H9 (cell line): ENCODE data around the gene TRMT61B. TPM values are rescaled to one million over a fixed set of nuclear protein-coding genes. Genes with fewer than 3 reads are reported as not detected.

Experiments
- DNase-seq: peaks from one replicate; pipeline ENCODE4 v3.0.0-alpha.2; 2017
- H2AFZ ChIP-seq: one replicate; pipeline ENCODE4 v1.6.1; 2013; ENCODE audit warnings: mild to moderate bottlenecking, low read length, control low read depth, moderate library complexity
- H2AK5ac ChIP-seq: 2 replicates; pipeline ENCODE4 v1.6.1; 2013; ENCODE audit warnings: low read length, control low read depth, mixed read lengths; ENCODE audit not compliant: insufficient read length
- H2BK120ac ChIP-seq: one replicate; pipeline ENCODE4 v1.6.1; 2013; ENCODE audit warnings: low read depth, mild to moderate bottlenecking, low read length, control low read depth, inconsistent platforms; ENCODE audit not compliant: poor library complexity, severe bottlenecking
- H2BK12ac ChIP-seq: 2 replicates; pipeline ENCODE4 v1.6.1; 2013; ENCODE audit warnings: low read length, control low read depth, mixed read lengths, low read depth; ENCODE audit not compliant: insufficient read length
- H2BK15ac ChIP-seq: 2 replicates; pipeline ENCODE4 v1.6.1; 2013; ENCODE audit warnings: low read depth, low read length, control low read depth
- H2BK20ac ChIP-seq: one replicate; pipeline ENCODE4 v1.6.1; 2013; ENCODE audit warnings: low read depth, mild to moderate bottlenecking, low read length, control low read depth, inconsistent platforms; ENCODE audit not compliant: poor library complexity, severe bottlenecking
- H2BK5ac ChIP-seq: 2 replicates; pipeline ENCODE4 v1.6.1; 2013; ENCODE audit warnings: low read length, control low read depth, mixed read lengths; ENCODE audit not compliant: insufficient read length
- H3K14ac ChIP-seq: 2 replicates; pipeline ENCODE4 v1.6.1; 2013; ENCODE audit warnings: low read length, control low read depth; ENCODE audit not compliant: insufficient read depth
- H3K18ac ChIP-seq: 2 replicates; pipeline ENCODE4 v1.6.1; 2013; ENCODE audit warnings: low read depth, mild to moderate bottlenecking, mixed read lengths, low read length, control low read depth; ENCODE audit not compliant: insufficient read length
- H3K23ac ChIP-seq: 2 replicates; pipeline ENCODE4 v1.6.1; 2013; ENCODE audit warnings: low read length, control low read depth, mixed read lengths, low read depth; ENCODE audit not compliant: insufficient read length
- H3K23me2 ChIP-seq: 2 replicates; pipeline ENCODE4 v1.6.1; 2013; ENCODE audit warnings: low read depth, mild to moderate bottlenecking, mixed read lengths, low read length, control low read depth; ENCODE audit not compliant: insufficient read length, poor library complexity, severe bottlenecking
- H3K27ac ChIP-seq: 2 replicates; pipeline ENCODE4 v1.5.1; 2013; ENCODE audit warnings: low read length, control low read depth, mixed read lengths, low read depth; ENCODE audit not compliant: insufficient read length
- H3K27me3 ChIP-seq: 2 replicates; pipeline ENCODE4 v1.6.1; 2013; ENCODE audit warnings: low read length, control low read depth, inconsistent platforms; ENCODE audit not compliant: insufficient read depth
- H3K4ac ChIP-seq: 2 replicates; pipeline ENCODE4 v1.6.1; 2013; ENCODE audit warnings: low read depth, mild to moderate bottlenecking, control low read depth, inconsistent platforms, low read length, moderate library complexity
- H3K4me1 ChIP-seq: 2 replicates; pipeline ENCODE4 v1.6.1; 2013; ENCODE audit warnings: low read length, control low read depth, inconsistent platforms; ENCODE audit not compliant: insufficient read depth
- H3K4me2 ChIP-seq: 2 replicates; pipeline ENCODE4 v1.6.1; 2013; ENCODE audit warnings: low read length, control low read depth, mixed read lengths; ENCODE audit not compliant: insufficient read length, insufficient read depth
- H3K56ac ChIP-seq: 2 replicates; pipeline ENCODE4 v1.6.1; 2013; ENCODE audit warnings: low read depth, mild to moderate bottlenecking, mixed read lengths, low read length, control low read depth; ENCODE audit not compliant: insufficient read length
- H3K79me1 ChIP-seq: 2 replicates; pipeline ENCODE4 v1.6.1; 2013; ENCODE audit warnings: low read depth, mild to moderate bottlenecking, moderate library complexity, low read length, control low read depth, inconsistent platforms; ENCODE audit not compliant: insufficient read depth, poor library complexity, severe bottlenecking
- H3K79me2 ChIP-seq: 2 replicates; pipeline ENCODE4 v1.6.1; 2013; ENCODE audit warnings: low read length, control low read depth, inconsistent platforms; ENCODE audit not compliant: insufficient read depth
- H3K9ac ChIP-seq: 2 replicates; pipeline ENCODE4 v1.6.1; 2013; ENCODE audit warnings: low read length, control low read depth, mixed read lengths; ENCODE audit not compliant: insufficient read length; ENCODE audit errors: extremely low read depth
- H3K9me3 ChIP-seq: one replicate; pipeline ENCODE4 v1.6.1; 2013; ENCODE audit warnings: low read depth, low read length, inconsistent platforms; ENCODE audit not compliant: control insufficient read depth
- H3T11ph ChIP-seq: one replicate; pipeline ENCODE4 v1.6.1; 2013; ENCODE audit warnings: mild to moderate bottlenecking, low read length, control low read depth, inconsistent platforms
- H4K20me1 ChIP-seq: one replicate; pipeline ENCODE4 v1.6.1; 2013; ENCODE audit not compliant: control insufficient read depth, insufficient read length, insufficient read depth
- H4K5ac ChIP-seq: 2 replicates; pipeline ENCODE4 v1.6.1; 2013; ENCODE audit warnings: low read depth, mild to moderate bottlenecking, mixed read lengths, low read length, control low read depth; ENCODE audit not compliant: insufficient read length
- H4K8ac ChIP-seq: replicated peaks from 2 replicates; pipeline ENCODE4 v1.6.1; 2013; ENCODE audit warnings: low read length, control low read depth, mixed read lengths, low read depth; ENCODE audit not compliant: insufficient read length
- H4K91ac ChIP-seq: 2 replicates; pipeline ENCODE4 v1.6.1; 2013; ENCODE audit warnings: low read depth, mild to moderate bottlenecking, moderate library complexity, mixed read lengths, low read length, control low read depth; ENCODE audit not compliant: insufficient read length
- H3K27ac Mint-ChIP-seq, 3 experiments: 2 replicates in 2 of 3; 3 replicates in 1 of 3; pipeline ENCODE4 v1.8.0; 2020 to 2021; ENCODE audit warnings: mixed read lengths in 3 of 3, mild to moderate bottlenecking in 1 of 3, moderate library complexity in 1 of 3
- H3K27me3 Mint-ChIP-seq: 2 replicates; pipeline ENCODE4 v1.8.0; 2021; ENCODE audit warnings: low read depth, mild to moderate bottlenecking, moderate library complexity, mixed read lengths
- H3K36me3 Mint-ChIP-seq, 3 experiments: 2 replicates in 2 of 3; 3 replicates in 1 of 3; pipeline ENCODE4 v1.8.0; 2020 to 2021; ENCODE audit warnings: low read depth in 3 of 3, mixed read lengths in 3 of 3; ENCODE audit not compliant: insufficient read depth in 1 of 3
- H3K4me1 Mint-ChIP-seq, 2 experiments: 2 replicates each; pipeline ENCODE4 v1.8.0; 2020; ENCODE audit warnings: mixed read lengths in 2 of 2
- H3K4me3 Mint-ChIP-seq, 2 experiments: 2 replicates in 1 of 2; 3 replicates in 1 of 2; pipeline ENCODE4 v1.8.0; 2020 to 2021; ENCODE audit warnings: mild to moderate bottlenecking in 2 of 2, mixed read lengths in 2 of 2, moderate library complexity in 1 of 2
- H3K9me3 Mint-ChIP-seq, 2 experiments: 2 replicates in 1 of 2; 3 replicates in 1 of 2; pipeline ENCODE4 v1.8.0; 2020; ENCODE audit warnings: mild to moderate bottlenecking in 2 of 2, mixed read lengths in 2 of 2, moderate library complexity in 1 of 2
- CTCF ChIP-seq: fragments of 200-600 bp; sonication (generic); conservative IDR thresholded peaks from 3 replicates; pipeline ENCODE4 v1.8.0; 2021; ENCODE audit warnings: antibody characterized with exemption, mild to moderate bottlenecking
- WGBS: extraction: QIAGEN DNeasy Blood & Tissue Kit; methylation state at CpG from one replicate; pipeline ENCODE4 v1.1.7; 2013; ENCODE audit warnings: missing lambda C conversion rate, low lambda C conversion rate, mixed read lengths; ENCODE audit not compliant: insufficient read length; ENCODE audit errors: extremely low coverage; 5-methylcytosine and 5-hydroxymethylcytosine counted together
- total RNA-seq: library from RNA; stranded (reverse); gene quantifications from 2 replicates; pipeline ENCODE4 v1.2.1, GENCODE V29; 2021

The TRMT61B gene
- total RNA-seq, 1 experiment from 2014 or later = 20.7 TPM

- H3K79me1 ChIP-seq = no peaks in the 10 kb centered on the region
- Mint-ChIP-seq H3K27ac (no peak overlapping the region), H3K27me3 (no peaks in the 10 kb centered on the region), H3K4me1 (no peaks in the 10 kb centered on the region), H3K4me3 (no peak overlapping the region), H3K9me3 (no peaks in the 10 kb centered on the region), H3K36me3 (peaks cover 5 to 48% (median 43%) of the 10 kb centered on the region in 3 experiments; a peak in 6 of 7 replicates)
- no peak overlapping the region for H4K8ac ChIP-seq
- no peak overlapping the region for H3K4me2 ChIP-seq
- no peaks in the 10 kb centered on the region for H3K9me3 ChIP-seq
- no peak overlapping the region for H3K56ac ChIP-seq
- H2BK15ac ChIP-seq = no peak overlapping the region
- DNase-seq = no peak
- no peak overlapping the region for H3T11ph ChIP-seq
- no peak overlapping the region for H2BK20ac ChIP-seq
- no peak overlapping the region for H2AK5ac ChIP-seq
- no peak overlapping the region for H3K27ac ChIP-seq
- no peak overlapping the region for H4K91ac ChIP-seq
- TF ChIP-seq CTCF = no peak
- H3K23ac ChIP-seq = no peak overlapping the region
- H4K20me1 ChIP-seq = no peaks in the 10 kb centered on the region
- no peak overlapping the region for H2BK12ac ChIP-seq
- H3K18ac ChIP-seq = no peak overlapping the region
- no peak overlapping the region for H4K5ac ChIP-seq
- no peaks in the 10 kb centered on the region for H3K4me1 ChIP-seq
- no peak overlapping the region for H3K9ac ChIP-seq
- no peaks in the 10 kb centered on the region for H3K79me2 ChIP-seq
- no peaks in the 10 kb centered on the region for H3K23me2 ChIP-seq
- no peak overlapping the region for H3K14ac ChIP-seq
- no peak overlapping the region for H3K4ac ChIP-seq
- H3K27me3 ChIP-seq = no peaks in the 10 kb centered on the region
- H2AFZ ChIP-seq = no peak overlapping the region
- WGBS = no CpG with 5 or more reads among the region's 4 CpGs
- H2BK5ac ChIP-seq = no peak overlapping the region
- no peak overlapping the region for H2BK120ac ChIP-seq
These were observed 67.1 kb downstream of the TRMT61B start for GRCh38 chr2:28802975-28803429.
